SK-N-SH (cell line): ENCODE data around the gene EXOC6.

Experiments used
- CHD2 ChIP-seq: fragments of 150-350 bp; IDR thresholded peaks from 2 replicates; pipeline ENCODE4 v1.6.1; 2018; ENCODE audit warnings: low read length; ENCODE audit not compliant: partially characterized antibody
- EP300 ChIP-seq, 2 experiments: IDR thresholded peaks; 2 replicates each; pipeline versions ENCODE4 v1.4.0 to v1.6.1; 2012; ENCODE audit warnings: borderline replicate concordance in 1 of 2, low read depth in 1 of 2, low read length in 1 of 2
- JUND ChIP-seq: IDR thresholded peaks from 2 replicates; pipeline ENCODE4 v1.4.0; 2012
- POLR2AphosphoS5 ChIP-seq: IDR thresholded peaks from 2 replicates; pipeline ENCODE4 v1.6.1; 2012; ENCODE audit warnings: low read depth, low read length
- SMC3 ChIP-seq: IDR thresholded peaks from 2 replicates; pipeline ENCODE4 v1.6.1; 2012; ENCODE audit warnings: low read depth, low read length, improper control_type of control experiment
- TF ChIP-seq, protein P1 (sequence below): fragments of 200-600 bp; sonication (generic); IDR thresholded peaks from 2 replicates; pipeline ENCODE4 v1.6.1; 2017; ENCODE audit warnings: antibody characterized with exemption, mild to moderate bottlenecking, moderate library complexity

DNA sequence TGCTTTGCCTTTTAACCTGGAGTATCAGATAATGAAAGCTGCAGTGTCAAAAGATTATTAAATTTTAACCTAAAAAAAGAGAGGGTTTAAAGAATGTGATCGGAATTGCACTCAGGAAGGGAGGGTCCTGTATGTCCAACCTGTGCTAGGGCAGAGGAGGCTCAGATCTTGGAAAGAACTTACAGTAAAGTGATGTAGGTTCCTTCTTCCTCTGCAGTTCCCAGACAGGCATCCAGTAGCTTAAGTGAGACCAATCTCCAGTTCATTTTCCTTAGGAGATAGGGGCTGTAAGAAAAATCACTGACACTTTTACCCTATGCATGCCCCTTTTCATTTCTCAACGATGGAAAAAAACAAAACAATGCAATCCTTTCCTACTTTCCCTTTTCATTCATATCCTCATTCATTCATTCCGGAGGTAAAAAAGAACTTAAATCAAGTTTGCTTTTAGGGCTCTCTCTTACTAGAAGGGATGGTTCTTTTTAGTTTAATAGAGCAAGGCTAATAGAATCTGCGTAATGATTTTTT lies 28.3 kb downstream of the EXOC6 start:
- TF ChIP-seq CHD2 (no peak), EP300 (IDR thresholded peaks at IDR 0.05; ENCODE audit: borderline replicate concordance in 1 of 2, low read depth in 1 of 2, low read length in 1 of 2) (no peak), SMC3 (no peak), JUND (no peak), POLR2AphosphoS5 (no peak)
- TF ChIP-seq, protein P1, sequence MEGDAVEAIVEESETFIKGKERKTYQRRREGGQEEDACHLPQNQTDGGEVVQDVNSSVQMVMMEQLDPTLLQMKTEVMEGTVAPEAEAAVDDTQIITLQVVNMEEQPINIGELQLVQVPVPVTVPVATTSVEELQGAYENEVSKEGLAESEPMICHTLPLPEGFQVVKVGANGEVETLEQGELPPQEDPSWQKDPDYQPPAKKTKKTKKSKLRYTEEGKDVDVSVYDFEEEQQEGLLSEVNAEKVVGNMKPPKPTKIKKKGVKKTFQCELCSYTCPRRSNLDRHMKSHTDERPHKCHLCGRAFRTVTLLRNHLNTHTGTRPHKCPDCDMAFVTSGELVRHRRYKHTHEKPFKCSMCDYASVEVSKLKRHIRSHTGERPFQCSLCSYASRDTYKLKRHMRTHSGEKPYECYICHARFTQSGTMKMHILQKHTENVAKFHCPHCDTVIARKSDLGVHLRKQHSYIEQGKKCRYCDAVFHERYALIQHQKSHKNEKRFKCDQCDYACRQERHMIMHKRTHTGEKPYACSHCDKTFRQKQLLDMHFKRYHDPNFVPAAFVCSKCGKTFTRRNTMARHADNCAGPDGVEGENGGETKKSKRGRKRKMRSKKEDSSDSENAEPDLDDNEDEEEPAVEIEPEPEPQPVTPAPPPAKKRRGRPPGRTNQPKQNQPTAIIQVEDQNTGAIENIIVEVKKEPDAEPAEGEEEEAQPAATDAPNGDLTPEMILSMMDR, result no peak
